Activated T-helper 2 cell treated with anti-CD3 and anti-CD28 coated beads, Interferon-gamma antibody, Interleukin-2, Interleukin-4, amounts not matched to agents 10 μg/mL and 5 μg/mL and 100 μg/mL, durations not matched to agents 14 hours and 24 hours and 36 hours (primary cell): ENCODE data around the gene TMEM225. TPM values are rescaled to one million over a fixed set of nuclear protein-coding genes. Genes with fewer than 3 reads are reported as not detected.
"Not testable (repeated sequence)": the region's sequence is repeated elsewhere in the genome, so short reads cannot be mapped to it uniquely, and the experiment has no call there.

ENCODE experiments used
- DNase-seq: peaks from one replicate; pipeline ENCODE4 v3.0.0; 2021; ENCODE audit warnings: low spot score
- H3K27ac Mint-ChIP-seq: one replicate; pipeline ENCODE4 v1.8.0; 2021; ENCODE audit warnings: mixed read lengths
- H3K27me3 Mint-ChIP-seq: one replicate; pipeline ENCODE4 v1.8.0; 2021; ENCODE audit warnings: low read depth, mixed read lengths
- H3K36me3 Mint-ChIP-seq: one replicate; pipeline ENCODE4 v1.8.0; 2021; ENCODE audit warnings: low read depth, mixed read lengths
- H3K4me1 Mint-ChIP-seq: one replicate; pipeline ENCODE4 v1.8.0; 2021; ENCODE audit warnings: low read depth, mixed read lengths
- H3K4me3 Mint-ChIP-seq: one replicate; pipeline ENCODE4 v1.8.0; 2021; ENCODE audit warnings: low read depth, mild to moderate bottlenecking, moderate library complexity, mixed read lengths
- H3K9me3 Mint-ChIP-seq: one replicate; pipeline ENCODE4 v1.8.0; 2021; ENCODE audit warnings: mixed read lengths
- intact Hi-C: fragments of 100-400 bp; cut with micrococcal nuclease; formaldehyde crosslinking; loops from one replicate; pipeline ENCODE4 v1.15.1; 2023
- total RNA-seq: library from RNA; stranded (reverse); gene quantifications from 2 replicates; pipeline ENCODE4 v1.2.3, GENCODE V29; 2022

Gene TMEM225
- total RNA-seq = not detected in 2 replicates

- Mint-ChIP-seq H3K4me3 (no peak within 1 kb of the TSS), H3K4me1 (no peaks in the 10 kb centered on the region), H3K9me3 (no peaks in the 10 kb centered on the region), H3K36me3 (no peaks in the 10 kb centered on the region), H3K27me3 (peaks cover 3% of the 10 kb centered on the region), H3K27ac (no peak within 1 kb of the TSS)
- intact Hi-C loops = no loop called here
- no peak for DNase-seq
These were observed at the start of gene TMEM225 for GRCh38 chr11:123885570-123885969. TSS of gene TMEM225 (minus strand) at chr11:123885670. CDS start at chr11:123885425, 245 bp downstream.

- intact Hi-C loops = no loop called here
- H3K9me3 Mint-ChIP-seq = no peaks in the 10 kb centered on the region
These were observed 38.6 kb upstream of the TMEM225 start for GRCh38 chr11:123924027-123924426.

GRCh38 chr11:123920943-123921342, 35.5 kb upstream of the TMEM225 start:
- intact Hi-C loops = no loop called here
- no peaks in the 10 kb centered on the region for H3K9me3 Mint-ChIP-seq
- H3K27me3 Mint-ChIP-seq = peaks cover 3% of the 10 kb centered on the region
- no peak overlapping the region for H3K4me3 Mint-ChIP-seq
- H3K27ac Mint-ChIP-seq = no peak overlapping the region
- no peaks in the 10 kb centered on the region for H3K4me1 Mint-ChIP-seq
- H3K36me3 Mint-ChIP-seq = no peaks in the 10 kb centered on the region
- DNase-seq = no peak

More at GRCh38 chr11:123924027-123924426, 38.6 kb upstream of the TMEM225 start:
- DNase-seq = no peak
- H3K27me3 Mint-ChIP-seq = no peaks in the 10 kb centered on the region
- H3K4me1 Mint-ChIP-seq = no peaks in the 10 kb centered on the region
- no peaks in the 10 kb centered on the region for H3K36me3 Mint-ChIP-seq
- H3K27ac Mint-ChIP-seq = no peak overlapping the region
- no peak overlapping the region for H3K4me3 Mint-ChIP-seq

GRCh38 chr11:123905826-123906225, 20.4 kb upstream of the TMEM225 start:
- Mint-ChIP-seq H3K9me3 (no peaks in the 10 kb centered on the region), H3K36me3 (no peaks in the 10 kb centered on the region), H3K27ac (no peak overlapping the region), H3K27me3 (peaks cover 22% of the 10 kb centered on the region), H3K4me1 (peaks cover 7% of the 10 kb centered on the region), H3K4me3 (no peak overlapping the region)
- intact Hi-C loops = no loop called here
- no peak for DNase-seq

- H3K9me3 Mint-ChIP-seq = no peaks in the 10 kb centered on the region
- peaks cover 7% of the 10 kb centered on the region for H3K4me1 Mint-ChIP-seq
- no peak overlapping the region for H3K27ac Mint-ChIP-seq
- intact Hi-C loops = no loop called here
- H3K4me3 Mint-ChIP-seq = no peak overlapping the region
- no peaks in the 10 kb centered on the region for H3K36me3 Mint-ChIP-seq
- no peak for DNase-seq
- H3K27me3 Mint-ChIP-seq = peaks cover 22% of the 10 kb centered on the region
These were observed 19.5 kb upstream of the TMEM225 start for GRCh38 chr11:123904932-123905331.

- Mint-ChIP-seq H3K36me3 (no peaks in the 10 kb centered on the region), H3K4me1 (peaks cover 7% of the 10 kb centered on the region), H3K9me3 (no peaks in the 10 kb centered on the region), H3K27me3 (peaks cover 22% of the 10 kb centered on the region), H3K27ac (no peak overlapping the region), H3K4me3 (no peak overlapping the region)
- DNase-seq = no peak
- intact Hi-C loops = no loop called here
These were observed 18.5 kb upstream of the TMEM225 start for GRCh38 chr11:123903932-123904331.

GRCh38 chr11:123901867-123902266, 16.4 kb upstream of the TMEM225 start, which contains the start of gene OR8D4:
TSS of gene OR8D4 (plus strand) at chr11:123902167. CDS start at chr11:123906432, 4,265 bp downstream.
- Mint-ChIP-seq H3K9me3 (no peaks in the 10 kb centered on the region), H3K27ac (no peak within 1 kb of the TSS), H3K27me3 (peaks cover 19% of the 10 kb centered on the region), H3K4me3 (no peak within 1 kb of the TSS), H3K36me3 (no peaks in the 10 kb centered on the region), H3K4me1 (peaks cover 7% of the 10 kb centered on the region)
- intact Hi-C loops = no loop called here
- DNase-seq = no peak

- Mint-ChIP-seq H3K36me3 (no peaks in the 10 kb centered on the region), H3K27me3 (peaks cover 6% of the 10 kb centered on the region), H3K9me3 (no peaks in the 10 kb centered on the region), H3K4me3 (no peak overlapping the region), H3K4me1 (peaks cover 7% of the 10 kb centered on the region), H3K27ac (no peak overlapping the region)
- intact Hi-C loops = no loop called here
- DNase-seq = no peak
These were observed 14.3 kb upstream of the TMEM225 start for GRCh38 chr11:123899792-123900191.

GRCh38 chr11:123892031-123892430, 6.6 kb upstream of the TMEM225 start:
- intact Hi-C loops = no loop called here
- no peaks in the 10 kb centered on the region for H3K9me3 Mint-ChIP-seq
- no peak for DNase-seq
- no peak overlapping the region for H3K4me3 Mint-ChIP-seq
- H3K36me3 Mint-ChIP-seq = no peaks in the 10 kb centered on the region
- no peaks in the 10 kb centered on the region for H3K4me1 Mint-ChIP-seq
- H3K27ac Mint-ChIP-seq = no peak overlapping the region
- peaks cover 2% of the 10 kb centered on the region for H3K27me3 Mint-ChIP-seq

- no peak for DNase-seq
- H3K27ac Mint-ChIP-seq = no peak overlapping the region
- intact Hi-C loops = no loop called here
- H3K4me1 Mint-ChIP-seq = no peaks in the 10 kb centered on the region
- H3K9me3 Mint-ChIP-seq = no peaks in the 10 kb centered on the region
- peaks cover 3% of the 10 kb centered on the region for H3K27me3 Mint-ChIP-seq
- H3K4me3 Mint-ChIP-seq = no peak overlapping the region
- H3K36me3 Mint-ChIP-seq = no peaks in the 10 kb centered on the region
These were observed 4.6 kb downstream of the TMEM225 start for GRCh38 chr11:123880912-123881311.

GRCh38 chr11:123867795-123868194, 17.7 kb downstream of the TMEM225 start:
- H3K4me1 Mint-ChIP-seq, H3K27ac Mint-ChIP-seq: not testable (repeated sequence)

GRCh38 chr11:123865293-123865692, 20.2 kb downstream of the TMEM225 start:
- intact Hi-C loops = not testable (repeated sequence)

More at GRCh38 chr11:123867795-123868194, 17.7 kb downstream of the TMEM225 start:
- DNase-seq, H3K9me3 Mint-ChIP-seq, H3K36me3 Mint-ChIP-seq, H3K27me3 Mint-ChIP-seq, intact Hi-C loops, H3K4me3 Mint-ChIP-seq: not testable (repeated sequence)

GRCh38 chr11:123859731-123860130, 25.7 kb downstream of the TMEM225 start:
- Mint-ChIP-seq H3K9me3 (no peaks in the 10 kb centered on the region), H3K4me1 (no peaks in the 10 kb centered on the region), H3K36me3 (no peaks in the 10 kb centered on the region), H3K27ac (no peak overlapping the region), H3K27me3 (peaks cover 2% of the 10 kb centered on the region), H3K4me3 (no peak overlapping the region)
- intact Hi-C loops = no loop called here
- no peak for DNase-seq

More at GRCh38 chr11:123865293-123865692, 20.2 kb downstream of the TMEM225 start:
- not testable (repeated sequence) for H3K4me3 Mint-ChIP-seq, H3K36me3 Mint-ChIP-seq, H3K4me1 Mint-ChIP-seq, H3K9me3 Mint-ChIP-seq, H3K27me3 Mint-ChIP-seq, DNase-seq, H3K27ac Mint-ChIP-seq

- DNase-seq = no peak
- Mint-ChIP-seq H3K36me3 (no peaks in the 10 kb centered on the region), H3K9me3 (no peaks in the 10 kb centered on the region), H3K27ac (no peak overlapping the region), H3K27me3 (no peaks in the 10 kb centered on the region), H3K4me1 (no peaks in the 10 kb centered on the region), H3K4me3 (no peak overlapping the region)
- intact Hi-C loops = no loop called here
These were observed 29.0 kb downstream of the TMEM225 start for GRCh38 chr11:123856444-123856843.
